ENCODE measurements around the gene GREB1.

Gene GREB1

DNA sequence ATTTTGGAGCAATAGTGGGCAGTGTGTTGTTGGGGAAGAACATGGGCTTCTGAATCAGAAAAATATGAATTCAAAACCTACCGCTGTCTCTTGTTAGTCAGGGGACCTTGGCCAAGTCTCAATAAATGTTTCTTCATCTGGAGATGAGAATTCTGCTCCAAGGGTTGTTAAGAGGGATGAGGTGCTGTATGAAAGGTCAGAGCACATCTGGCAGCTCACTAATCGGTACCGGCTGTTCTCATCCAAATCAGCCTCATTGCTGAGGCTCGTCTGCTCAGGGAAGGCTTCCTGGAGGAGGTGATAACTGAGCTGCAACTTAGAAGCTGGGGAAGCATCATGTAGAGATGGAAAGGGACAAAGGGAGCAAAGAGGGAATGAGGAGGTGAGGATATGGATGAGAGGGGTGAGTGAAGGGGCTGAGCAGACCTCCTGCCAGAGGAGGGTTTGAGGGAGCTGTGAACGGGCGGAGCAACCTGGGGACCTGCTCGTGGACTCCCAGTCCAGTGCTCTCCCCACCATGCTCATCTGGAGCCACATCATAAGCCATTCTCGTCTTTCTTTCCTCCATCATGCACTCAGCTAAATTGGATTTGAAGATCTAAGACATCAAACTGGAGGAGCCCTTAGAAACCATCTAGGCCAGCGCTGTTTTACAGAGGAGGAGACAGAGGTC lies 47.4 kb downstream of the GREB1 start:
- DNase-seq: no peak

DNA sequence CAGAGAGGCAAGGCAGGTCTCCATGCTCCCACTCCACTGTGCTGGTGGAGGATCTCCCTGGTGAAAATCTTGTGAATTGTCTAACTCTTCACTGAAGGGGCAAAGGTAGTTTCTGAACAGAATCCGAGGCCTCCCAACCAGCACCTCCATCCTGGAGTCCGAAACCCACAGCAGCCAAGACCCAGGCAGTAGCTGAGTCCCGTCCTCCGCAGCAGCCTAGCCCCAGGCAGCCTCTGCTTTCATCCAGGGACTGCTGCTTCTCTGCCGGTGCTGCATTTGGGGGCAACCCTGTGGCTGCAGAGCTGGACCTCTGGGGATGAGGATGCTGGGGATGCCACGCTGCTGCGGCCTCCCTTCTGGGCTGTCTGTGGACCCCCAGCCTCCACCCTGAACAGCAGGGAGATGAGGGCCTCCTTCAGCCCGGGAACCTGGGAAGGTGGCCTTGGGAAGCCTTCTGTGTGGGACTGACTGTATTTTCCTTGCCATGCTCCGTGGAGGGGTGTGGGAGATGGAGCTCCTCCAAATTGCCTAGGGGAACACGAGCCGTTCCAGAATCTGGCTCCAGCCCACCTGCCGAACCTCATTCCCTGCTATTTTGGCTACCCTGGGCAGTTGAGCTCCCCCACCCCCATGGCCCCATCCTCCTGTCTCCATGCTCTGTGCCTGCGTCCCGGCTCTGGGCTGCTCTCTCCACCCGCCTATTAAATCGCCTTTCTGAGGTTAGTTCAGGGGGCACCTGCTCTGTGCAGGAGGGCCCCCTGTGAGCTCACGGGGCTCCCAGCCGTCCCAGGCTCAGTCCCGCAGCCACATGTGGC lies 48.2 kb downstream of the GREB1 start:
- DNase-seq: no peak

DNA sequence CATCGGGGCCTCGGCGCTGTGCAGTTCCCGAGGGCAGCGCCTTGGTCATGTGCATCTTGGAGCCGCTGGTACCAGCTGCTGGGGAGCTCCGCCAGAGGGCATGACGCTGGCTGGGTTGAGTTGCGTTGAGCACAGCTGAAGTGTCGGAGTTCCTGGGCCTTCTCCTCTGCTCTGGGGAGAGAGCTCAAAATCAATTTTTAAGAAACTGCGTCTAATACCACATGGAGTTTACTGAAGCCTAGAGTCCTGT lies 48.7 kb downstream of the GREB1 start:
- no peak for DNase-seq

DNA sequence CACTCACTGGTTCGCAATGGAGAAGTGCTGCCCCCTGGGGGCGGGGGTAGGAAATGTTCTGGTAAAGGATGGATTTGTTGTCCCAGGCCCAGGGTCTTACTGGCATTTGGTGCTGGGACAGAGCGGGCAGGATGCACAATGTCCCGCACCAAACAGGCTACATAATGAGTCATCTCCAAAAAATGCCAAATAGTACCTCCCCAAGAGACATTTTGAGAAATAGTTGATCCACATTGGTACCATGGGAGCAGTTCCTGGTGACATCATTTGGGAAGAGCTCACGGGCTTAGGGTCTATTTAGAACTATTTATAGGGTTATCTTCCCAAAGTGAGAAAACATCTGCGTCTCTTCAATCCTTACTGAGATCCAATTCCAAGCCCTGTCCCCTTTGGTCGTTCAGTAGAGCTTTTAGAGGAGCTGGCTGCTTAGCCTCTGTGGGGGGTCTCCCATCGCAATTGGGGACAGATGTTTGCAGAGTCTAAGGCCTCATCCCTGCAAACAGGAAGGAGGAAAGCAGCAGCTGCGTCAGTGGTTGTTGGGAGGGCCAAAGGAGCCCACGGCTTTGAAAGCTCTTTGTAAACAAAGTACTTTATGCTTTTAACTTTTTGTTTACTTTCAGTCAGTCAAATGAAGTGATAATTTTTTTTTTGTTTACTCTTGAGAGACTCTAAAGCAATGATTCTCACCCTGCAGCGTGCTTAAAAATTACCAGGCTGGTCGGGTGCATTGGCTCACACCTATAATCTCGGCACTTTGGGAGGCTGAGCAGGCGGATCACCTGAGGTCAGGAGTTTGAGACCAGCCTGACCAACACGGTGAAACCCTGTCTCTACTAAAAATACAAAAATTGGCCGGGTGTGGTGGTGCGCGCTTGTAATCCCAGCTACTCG lies 49.3 kb downstream of the GREB1 start:
- peak; percentile 43 to 62 for DNase-seq

- DNase-seq: peak; percentile 83 to 84
These were observed 50.1 kb downstream of the GREB1 start for GRCh38 chr2:11583840-11584524.

GRCh38 chr2:11584525-11585056 lies 50.7 kb downstream of the GREB1 start:
- DNase-seq: no peak

- no peak for DNase-seq
These were observed 51.2 kb downstream of the GREB1 start for GRCh38 chr2:11585071-11585470.

DNA sequence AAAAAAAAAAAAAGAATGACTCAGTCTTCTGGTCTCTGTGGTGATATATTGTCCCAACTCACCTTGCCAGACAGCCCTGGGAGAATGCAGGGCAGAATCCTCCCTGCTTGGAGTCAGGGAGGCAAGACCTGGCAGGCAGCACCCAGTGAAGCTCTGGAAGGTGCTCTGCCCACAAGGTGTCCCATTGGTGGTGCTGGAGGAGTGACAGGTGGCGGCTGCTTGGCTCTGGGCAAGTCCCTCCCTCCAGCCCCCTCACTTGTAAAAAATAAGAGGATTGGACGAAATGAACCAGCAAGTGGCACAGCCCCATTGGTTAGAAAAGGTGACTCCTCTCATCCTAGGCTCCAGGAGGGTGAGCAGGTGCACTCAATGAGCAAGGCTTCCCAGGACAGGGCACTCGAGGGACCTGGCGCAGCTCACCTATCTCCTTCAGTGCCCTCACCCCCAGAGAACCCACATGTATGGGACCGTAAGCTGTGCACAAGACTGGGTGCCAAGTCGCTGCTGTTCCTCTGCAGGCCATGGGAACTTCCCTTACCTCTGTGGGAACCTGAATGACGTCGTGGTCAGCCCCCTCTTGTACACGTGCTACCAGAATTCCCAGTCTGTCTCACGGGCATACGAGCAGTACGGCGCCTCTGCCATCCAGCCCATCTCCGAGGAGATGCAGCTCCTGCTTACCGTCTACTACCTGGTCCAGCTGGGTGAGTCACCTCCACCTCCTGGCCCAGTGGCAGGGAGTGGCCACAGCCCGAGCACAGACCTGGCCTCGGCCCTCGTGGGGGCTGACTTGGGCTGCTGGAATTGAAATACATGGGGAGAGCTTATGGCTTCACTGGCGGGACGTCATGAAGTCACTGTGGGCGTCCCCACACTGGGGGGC lies 54.6 kb downstream of the GREB1 start:
- DNase-seq: no peak

GRCh38 chr2:11589316-11589940 lies 55.6 kb downstream of the GREB1 start:
- DNase-seq: no peak

- DNase-seq: no peak
These were observed 56.3 kb downstream of the GREB1 start for GRCh38 chr2:11590193-11590592.

DNA sequence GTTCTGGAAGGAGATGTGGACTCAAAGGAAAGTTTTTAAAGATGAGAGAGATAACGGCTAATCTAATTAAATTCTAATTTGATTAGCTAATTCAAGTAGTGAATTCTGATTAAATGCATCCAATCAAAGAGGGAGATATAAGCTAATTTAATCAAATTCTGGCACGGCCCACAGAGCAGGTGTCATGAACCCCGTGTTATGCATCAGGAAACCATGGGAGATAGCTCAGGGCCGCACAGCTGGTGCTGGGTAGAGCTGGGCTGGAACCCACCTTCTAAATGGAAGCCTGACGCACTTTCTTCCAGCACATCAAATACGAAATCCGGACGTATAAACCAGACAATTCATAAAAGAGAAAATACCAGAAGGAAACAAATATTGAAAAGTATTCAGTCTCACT lies 57.2 kb downstream of the GREB1 start:
- DNase-seq: no peak

DNA sequence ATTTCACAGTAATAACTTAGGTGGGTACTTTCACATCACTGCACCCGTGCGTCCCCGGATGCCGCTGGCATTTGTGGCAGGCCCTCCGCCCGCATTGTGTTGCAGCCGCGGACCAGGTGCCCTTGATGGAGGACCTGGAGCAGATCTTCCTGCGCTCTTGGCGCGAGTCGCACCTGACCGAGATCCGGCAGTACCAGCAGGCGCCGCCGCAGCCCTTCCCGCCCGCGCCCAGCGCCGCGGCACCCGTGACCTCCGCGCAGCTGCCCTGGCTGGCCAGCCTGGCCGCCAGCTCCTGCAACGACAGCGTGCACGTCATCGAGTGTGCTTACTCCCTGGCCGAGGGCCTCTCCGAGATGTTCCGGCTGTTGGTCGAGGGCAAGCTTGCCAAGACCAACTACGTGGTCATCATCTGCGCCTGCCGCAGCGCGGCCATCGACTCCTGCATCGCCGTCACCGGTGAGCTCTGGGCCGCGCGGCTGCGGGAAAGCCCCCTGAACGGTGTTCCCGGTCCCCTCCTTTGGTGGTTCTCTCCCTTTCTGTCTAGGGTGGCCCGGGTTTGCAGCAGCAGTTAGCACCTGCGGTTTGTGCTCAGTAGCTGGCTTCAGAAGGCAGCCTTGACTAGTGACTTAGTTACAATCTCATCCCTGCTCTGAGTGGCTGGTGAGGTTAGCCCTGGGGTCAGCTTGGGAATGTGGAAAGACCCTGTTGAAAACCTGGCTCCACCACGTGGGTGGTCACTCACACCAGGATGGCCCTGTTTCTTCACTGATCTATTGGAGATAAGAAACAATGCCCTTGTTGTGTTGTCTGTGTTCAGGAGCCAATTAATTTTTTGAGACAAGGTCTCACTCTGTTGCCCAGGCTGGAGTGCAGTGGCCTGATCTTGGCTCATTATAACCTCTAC lies 59.1 kb downstream of the GREB1 start:
- no peak for DNase-seq

GRCh38 chr2:11596801-11597200 lies 63.0 kb downstream of the GREB1 start:
- no peak for DNase-seq

DNA sequence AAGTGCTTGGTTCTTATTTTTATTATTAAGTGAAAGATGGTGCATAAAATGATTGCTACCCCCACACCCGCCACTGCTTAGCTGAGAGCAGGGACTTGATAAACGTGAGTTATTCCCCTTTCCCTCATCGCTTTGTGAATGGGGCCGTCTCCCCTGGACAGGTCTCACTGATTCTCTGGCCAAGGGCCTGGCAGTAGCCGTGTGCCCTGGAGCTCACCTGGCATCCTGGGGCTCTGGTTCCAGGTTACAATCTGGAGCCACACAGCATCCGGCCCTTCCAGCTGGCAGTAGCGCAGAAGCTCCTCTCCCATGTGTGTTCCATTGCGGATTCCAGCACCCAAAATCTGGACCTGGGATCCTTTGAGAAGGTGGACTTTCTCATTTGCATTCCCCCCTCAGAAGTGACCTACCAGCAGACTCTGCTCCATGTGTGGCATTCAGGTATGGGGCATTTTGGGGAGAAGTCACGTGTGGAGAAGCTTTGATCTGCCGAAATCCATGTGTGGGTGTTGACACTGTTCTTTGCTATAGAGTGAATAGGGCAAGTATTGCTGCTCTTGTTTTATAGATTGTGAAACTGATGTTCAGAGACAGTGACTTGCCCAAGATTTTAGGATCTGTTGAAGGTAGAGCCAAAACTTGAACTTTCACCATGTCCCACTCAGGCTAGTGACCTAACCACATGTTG lies 63.8 kb downstream of the GREB1 start:
- DNase-seq: no peak

DNA sequence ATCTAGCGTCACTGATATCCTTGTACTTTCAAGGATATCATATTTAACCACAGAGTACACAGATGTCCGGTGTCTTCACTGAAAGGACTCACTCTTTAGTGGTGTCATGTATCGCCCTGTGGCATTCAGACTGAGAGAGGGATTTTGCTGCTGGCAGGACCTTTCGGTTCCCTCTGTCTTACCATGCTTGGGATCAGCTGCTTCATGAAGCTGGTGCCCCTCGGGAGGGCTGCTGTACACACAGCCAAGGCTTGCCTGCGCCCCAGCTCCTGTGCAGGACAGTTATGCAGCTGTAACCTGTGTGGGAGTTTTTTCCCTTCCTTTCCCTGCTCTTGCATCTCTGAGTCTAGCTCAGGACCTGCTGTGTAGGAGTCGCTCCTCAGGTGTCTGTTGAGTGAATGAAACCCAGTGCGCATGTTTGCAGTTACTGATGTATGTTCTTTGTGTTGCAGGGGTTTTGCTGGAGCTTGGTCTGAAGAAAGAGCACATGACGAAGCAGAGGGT lies 64.4 kb downstream of the GREB1 start:
- no peak for DNase-seq

DNA sequence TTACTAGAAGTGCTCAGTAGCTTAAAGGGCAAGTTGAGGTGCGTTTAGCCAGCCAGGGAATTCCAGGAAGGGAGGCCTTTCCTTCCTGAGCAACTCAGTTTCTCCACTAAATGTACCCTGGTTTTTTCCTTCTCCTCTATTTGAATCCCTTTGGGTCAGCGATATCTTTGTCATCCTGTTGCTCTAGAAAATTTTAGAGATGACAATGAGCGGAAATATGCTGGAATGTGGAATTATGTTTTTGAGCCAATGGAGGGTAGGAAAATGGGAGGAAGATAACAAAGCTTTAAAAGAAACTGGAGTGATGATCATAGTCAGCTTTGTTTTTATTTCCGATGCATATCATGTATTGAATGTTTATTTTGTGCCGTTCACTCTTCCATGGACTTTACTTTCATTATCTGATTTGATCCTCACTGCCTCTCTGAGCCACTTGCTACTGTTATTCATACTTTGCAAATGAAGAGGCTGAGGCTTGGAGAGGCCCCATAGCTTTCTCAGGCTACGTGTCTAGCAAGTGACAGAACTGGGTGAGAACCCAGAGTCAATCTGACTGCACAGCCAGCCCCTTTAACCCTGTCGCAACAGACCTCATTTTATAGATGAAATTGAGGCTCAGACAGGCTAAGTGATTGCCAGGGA lies 68.8 kb downstream of the GREB1 start:
- no peak for DNase-seq

- DNase-seq: no peak
These were observed 76.9 kb downstream of the GREB1 start for GRCh38 chr2:11610624-11611242.

DNA sequence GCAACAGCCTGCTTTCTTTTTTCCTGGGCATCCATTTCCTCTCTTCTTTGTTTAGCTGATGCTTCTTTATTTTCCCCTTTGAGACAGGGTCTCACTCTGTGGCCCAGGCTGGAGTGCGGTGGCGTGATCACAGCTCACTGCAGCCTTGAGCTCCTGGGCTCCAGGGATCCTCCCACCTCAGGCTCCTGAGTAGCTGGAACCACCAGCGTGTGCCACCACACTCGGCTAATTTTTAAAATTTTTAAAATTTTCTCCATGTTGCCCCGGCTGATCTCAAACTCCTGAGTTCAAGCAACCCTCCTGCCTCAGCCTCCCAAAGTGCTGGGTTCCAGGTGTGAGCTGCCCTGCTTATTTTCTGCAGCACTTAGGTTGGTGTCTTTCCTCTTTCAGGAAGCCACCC lies 77.4 kb downstream of the GREB1 start:
- DNase-seq: no peak

All from stimulated activated CD4-positive, alpha-beta T cell treated with anti-CD3 and anti-CD28 coated beads, Interleukin-4, amount 100 ng/mL, for 4 hours (primary cell).